Measurements from ENCODE around the gene ZNF267. TPM values are rescaled to one million over a fixed set of nuclear protein-coding genes. Genes with fewer than 3 reads are reported as not detected.

ZNF267 gene
- 12.9 and 14.2 TPM in 2 replicates for total RNA-seq

GRCh38 chr16:31873556-31874365 is at the start of gene ZNF267:
Gene ZNF267 (plus strand): TSS chr16:31873807. CDS start chr16:31873967, 160 bp downstream.

Measured in mammary microvascular endothelial cell (primary cell).